Ecto neural progenitor cell (in vitro differentiated cells): Measurements from ENCODE around the gene ROBO4.

Experiments used
- DNase-seq: peaks from one replicate; pipeline ENCODE4 v3.0.0-alpha.2; 2018; ENCODE audit warnings: low spot score

ROBO4 gene

DNA sequence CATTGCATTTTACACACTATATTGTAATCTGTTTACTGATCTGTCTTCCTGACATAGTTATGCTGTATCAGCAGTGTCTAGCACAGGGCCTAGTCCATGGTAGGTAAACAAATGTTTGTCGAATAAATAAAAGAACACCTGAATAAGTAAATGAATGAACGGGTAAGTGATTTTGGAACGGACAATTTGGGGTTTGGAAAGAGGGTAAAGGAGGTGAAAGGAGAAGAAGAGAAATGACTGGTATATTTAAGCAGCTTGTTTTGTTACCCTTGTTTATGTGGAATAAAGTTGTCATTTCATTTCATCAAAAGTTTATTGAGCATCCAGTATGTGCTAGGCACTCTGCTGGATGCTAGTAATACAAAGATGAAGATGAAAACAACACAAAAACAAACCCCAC, 21.3 kb upstream of the ROBO4 start, which contains the start of gene HEPN1:
Gene HEPN1, plus strand, starts transcription at position 301 of the 400 bp plus-strand sequence.
- DNase-seq, result no peak

DNA sequence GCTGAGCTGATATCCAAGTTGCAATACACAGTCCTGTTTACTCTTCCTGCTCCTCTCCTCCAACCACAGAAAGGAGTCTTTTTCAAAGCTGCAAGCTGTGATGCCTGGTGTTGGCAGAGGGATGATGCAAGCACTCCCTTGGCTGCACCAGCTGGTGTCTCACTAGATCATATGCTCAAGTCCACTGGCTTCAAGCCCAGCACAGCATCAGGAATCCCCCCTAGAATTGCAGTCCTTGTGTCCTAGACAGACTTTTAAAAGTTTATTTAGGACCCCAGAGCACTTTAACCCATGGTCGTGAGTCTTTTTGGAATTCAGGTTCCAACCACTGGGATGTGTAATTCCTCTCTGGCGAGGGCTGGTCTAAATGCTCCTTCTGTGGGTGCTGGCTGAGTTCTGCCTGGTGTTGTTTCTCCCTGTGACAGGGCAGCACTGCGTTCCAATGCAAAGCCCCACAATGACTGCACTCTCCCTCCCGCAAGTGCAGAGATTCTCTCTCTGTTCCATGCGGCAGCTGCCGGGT, 19.5 kb upstream of the ROBO4 start:
- no peak for DNase-seq

DNA sequence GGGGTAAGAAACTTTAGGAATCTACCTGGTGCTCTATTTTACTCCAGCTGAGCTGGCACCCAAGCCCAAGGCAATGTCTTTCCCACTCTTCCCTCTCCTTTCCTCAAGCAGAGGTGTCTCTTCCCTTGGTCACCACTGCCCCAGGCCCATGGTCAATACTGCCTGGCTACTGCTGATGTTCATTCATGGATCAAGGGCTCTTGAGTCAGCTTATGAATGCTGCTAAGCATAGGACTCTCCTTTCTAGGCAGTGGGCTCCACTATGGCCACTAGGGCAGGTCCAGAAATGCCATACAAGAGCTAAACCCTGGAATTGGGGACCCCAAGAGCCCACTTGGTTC, 18.7 kb upstream of the ROBO4 start:
- DNase-seq, result peak; percentile 29

DNA sequence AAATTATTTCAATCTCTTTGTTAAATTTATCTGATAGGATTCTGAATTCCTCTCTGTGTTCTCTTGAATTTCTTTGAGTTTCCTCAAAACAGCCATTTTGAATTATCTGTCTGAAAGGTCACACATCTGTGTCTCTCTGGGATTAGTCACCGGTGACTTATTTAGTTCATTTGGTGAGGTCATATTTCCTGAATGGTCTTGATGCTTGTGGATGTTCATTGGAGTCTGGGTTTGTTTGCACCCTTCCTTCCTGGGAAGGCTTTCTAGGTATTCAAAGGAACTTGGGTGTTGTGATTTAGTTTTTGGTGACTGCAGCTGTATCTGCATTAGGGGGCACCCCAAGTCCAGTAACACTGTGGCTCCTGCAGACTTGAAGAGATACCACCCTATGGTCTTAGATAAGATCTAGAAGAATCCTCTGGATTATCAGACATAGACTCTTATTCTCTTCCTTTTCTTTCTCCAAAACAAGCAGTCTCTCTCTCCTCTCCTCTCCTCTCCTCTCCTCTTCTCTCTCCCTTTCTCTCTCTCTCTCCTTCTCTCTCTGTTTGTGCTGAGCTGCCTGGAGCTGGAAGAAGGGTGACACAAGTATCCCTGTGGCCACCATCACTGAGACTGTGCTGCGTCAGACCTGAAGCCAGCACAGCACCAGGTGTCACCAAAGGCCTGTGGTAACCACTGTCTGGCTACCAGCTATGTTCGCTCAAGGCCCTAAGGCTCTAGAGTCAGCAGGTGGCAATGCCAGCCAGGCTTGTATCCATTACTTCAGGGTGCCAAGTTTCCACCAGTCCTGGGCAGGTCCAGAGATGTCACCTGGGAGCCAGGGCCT, 18.1 kb upstream of the ROBO4 start:
- peak; percentile 33 for DNase-seq

DNA sequence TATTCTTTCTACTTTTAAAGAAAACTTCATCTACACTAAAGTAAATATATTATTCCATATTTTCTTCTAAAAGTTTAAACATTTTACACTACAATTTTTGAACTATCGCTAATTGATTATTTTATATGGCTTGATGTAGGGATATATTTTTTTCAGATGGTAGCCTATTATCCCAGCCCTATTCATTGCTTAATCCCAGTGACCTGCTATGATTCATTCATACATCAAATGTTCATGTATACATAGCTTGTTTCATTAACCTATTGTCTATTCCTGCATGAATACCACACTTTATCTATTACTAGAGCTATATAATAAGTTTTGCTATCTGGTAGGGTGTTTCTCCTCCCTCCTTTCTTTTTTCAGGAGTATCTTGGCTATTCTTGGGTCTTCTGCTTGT, 5.0 kb upstream of the ROBO4 start:
- no peak for DNase-seq

DNA sequence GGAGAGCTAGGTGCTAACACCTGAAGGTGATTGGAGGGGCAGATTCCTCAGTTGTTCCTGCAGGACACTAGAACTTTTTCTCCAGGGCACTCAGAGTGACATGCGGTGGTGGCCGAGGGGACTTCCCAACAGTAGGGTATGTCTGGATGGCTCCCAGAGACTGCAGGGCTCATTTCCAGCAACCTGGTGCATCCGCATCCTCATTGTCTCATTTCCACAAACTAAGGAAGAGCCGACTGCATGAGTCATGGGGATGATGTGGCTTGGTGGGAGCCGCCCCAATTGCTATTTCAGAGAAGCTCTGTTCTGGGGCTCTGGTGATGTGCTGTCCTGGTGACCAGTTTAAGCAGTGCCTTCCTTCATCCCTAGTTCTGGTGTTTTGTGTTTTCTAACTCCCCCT, 2.8 kb upstream of the ROBO4 start:
- no peak for DNase-seq

DNA sequence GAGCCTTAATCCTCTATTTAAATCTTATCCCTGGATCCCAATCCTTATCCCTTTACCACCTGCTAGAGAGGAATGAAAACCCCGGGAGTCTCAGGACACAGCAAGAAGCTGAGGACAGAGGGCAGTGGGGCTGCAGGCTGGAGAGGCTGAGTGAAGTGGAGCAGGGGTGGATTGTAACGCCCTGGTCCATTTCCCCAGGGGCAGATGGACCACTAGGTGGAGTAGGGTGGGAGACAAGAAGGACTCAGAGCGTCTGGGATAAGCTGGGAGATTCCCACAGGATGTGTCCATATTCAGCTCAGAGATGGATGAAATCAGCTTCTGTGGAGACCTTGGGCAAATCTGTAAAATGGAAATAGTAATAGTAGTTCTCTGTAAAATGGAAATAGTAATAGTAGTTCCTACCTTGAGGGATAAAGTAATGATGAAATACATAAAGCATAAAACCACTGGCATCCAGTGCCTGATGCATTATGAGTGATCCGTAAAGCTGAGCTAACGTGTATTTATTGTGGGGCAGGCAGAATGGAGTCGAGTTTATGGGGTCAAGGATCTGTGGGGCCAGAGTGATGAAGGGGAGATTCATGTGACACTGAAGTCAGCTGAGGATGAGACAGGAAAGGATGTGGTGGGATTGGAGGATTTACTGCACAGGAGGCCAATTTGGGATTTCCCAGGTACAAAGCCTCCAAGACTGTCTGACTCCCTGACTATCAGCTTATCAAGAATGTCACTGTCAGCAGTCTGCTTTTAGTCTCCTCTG, 1.9 kb upstream of the ROBO4 start:
- DNase-seq, result peak; percentile 39

DNA sequence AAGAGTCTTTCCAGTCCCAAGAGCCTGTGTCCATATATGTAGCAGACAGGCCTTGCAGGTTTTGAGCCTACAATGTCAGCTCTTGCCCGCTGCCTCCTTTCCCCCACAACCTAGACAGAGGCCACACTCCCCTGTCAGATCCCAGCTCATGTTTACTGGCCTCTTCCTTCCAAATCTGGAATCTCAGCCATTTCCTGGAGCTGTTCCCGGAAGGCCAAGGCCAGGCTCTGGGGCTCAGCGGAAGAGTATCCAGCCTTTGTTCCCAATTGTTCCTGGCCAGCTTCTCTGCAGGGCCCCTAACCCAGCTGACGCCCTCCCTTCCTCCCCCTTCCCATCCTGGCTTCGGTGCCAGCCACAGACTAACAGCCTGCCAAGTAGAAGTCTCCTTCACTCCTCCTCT, 1.0 kb upstream of the ROBO4 start:
- peak; percentile 40 for DNase-seq

DNA sequence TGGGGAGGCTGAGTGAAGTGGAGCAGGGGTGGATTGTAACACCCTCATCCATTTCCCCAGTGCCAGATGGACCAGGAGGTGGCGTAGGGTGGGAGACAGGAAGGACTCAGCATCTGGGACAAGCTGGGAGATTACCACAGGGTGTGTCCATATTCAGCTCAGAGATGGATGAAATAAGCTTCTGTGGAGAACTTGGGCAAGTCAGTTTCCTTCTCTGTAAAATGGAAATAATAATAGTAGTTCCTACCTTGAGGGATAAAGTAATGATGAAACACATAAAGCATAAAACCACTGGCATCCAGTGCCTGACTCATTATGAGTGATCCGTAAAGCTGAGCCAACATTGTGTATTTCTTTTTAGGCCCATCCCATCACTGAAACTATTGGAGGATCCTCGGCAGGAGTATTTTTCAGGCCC, 607 bp upstream of the ROBO4 start:
- peak; percentile 49 for DNase-seq

DNA sequence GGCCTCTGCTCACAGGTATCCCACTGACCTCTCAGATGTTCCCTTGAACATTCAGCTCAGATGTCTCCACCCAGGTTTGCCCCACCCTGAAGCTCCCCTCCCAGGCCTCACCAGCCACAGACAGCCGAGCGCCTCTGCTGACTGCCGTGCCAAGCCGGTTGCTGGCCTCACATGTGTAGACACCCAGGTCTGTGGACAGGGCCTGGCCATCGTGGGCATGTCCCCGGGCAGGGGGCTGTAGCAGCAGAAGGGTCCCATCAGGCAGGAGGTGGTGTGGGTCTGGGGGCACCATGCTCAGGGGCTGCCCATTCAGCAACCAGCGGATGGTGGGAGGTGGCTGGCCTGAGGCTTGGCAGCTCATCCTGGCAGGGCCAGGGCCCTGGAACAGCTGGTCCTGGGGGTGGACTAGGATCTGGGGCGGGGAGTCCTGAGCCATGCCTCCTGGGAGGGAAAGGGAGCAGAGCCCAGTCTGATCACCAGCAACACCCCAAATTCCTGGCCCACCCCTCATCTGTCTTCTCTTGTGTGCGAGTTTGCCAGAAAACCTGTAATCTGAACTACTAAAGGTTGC, 759 bp downstream of the ROBO4 start:
- DNase-seq, result peak; percentile 39

DNA sequence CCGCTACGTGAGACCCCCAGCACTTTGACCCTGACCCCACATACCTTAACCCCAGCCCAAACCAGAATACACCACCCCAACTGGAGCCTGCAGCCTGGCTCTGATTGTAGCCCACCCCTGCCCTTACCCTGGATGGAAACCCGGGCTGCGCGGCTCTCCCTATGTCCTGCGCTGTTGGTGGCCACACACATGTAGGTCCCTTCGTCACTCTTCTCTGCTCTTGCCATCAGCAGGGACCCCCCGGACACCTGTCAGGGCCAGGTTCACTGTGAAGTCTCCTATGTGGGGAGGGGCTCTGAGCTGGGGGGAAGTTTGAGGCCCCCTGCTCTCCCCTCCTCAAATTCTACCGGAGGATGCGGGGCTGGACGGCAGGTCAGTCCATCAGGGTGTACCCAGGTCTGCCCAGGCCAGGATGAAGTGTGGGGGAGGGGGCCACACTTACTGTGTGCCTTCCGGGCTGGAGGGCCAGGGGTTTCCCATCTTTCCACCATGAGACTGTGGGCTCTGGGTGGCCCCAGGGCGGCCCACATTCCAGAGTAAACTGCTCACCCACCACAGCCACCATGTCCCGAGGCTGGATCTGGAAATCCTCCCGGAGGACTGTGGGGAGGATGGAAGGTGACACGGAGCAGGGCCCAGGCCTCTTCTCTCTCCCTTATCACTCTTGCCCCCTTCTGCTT, 1.5 kb downstream of the ROBO4 start:
- DNase-seq, result peak; percentile 43

DNA sequence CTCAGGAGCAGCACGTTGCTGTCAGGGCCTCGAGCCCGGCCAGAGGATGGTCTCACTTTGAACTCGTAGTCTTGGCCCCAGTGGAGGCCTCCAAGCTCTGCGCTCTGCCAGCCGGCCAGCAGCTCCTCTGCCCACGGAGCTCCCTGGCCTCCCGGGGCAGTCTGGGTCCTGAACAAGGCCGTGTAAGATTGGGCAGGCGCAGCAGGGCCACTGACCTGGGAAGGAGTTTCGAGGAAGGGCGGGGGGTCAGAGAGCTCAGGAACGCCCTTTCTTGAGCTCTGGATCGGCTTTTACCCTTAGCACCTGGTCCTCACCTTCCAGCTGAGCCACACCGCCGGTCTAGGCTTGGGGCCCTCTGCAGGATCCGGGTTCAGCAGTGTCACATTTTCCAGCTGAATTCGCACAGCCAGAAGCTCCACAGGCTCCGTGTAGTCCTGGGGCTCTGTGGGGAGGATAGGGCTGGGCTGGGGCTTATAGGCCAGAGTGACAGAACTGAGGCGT, 2.1 kb downstream of the ROBO4 start:
- peak; percentile 41 for DNase-seq

DNA sequence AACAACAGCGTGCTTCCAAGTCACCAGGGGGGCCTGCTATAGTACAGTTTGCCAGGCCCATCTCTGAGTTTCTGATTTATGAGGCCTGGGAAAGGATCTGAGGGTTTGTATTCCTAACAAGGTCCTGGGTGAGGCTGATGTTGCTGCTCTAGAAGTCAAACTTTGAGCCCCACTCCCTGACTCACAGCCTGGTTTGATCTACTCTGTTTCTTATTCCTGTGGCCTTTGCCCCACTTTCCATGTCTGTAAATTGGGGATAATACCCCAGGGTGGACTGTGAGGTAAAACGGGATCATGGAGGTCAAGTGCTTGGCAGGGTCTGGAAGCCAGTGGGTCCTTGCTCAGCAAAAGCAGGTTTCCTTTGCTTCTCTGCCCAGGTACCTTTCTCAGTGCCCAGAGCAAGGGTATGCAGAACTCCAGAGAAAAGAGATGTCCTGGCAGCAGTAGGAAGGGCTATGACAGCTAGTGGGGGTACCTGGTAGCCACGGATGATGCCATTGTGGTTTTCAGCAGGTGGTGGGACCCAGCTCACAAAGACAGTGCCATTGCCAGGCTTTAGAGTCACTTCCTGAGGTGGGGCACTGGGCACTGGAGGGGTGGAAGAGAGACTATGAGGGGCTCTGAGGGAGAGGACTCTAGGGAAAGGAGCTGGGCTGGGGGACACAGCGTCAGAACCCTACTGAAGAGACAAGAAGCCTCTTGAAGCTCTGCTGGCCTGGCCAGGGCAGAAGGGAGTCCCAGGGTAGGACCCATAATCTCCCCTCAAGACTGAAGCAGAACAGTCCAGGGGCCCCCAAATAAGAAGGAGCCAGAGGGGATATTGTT, 2.8 kb downstream of the ROBO4 start:
- peak; percentile 20 for DNase-seq

DNA sequence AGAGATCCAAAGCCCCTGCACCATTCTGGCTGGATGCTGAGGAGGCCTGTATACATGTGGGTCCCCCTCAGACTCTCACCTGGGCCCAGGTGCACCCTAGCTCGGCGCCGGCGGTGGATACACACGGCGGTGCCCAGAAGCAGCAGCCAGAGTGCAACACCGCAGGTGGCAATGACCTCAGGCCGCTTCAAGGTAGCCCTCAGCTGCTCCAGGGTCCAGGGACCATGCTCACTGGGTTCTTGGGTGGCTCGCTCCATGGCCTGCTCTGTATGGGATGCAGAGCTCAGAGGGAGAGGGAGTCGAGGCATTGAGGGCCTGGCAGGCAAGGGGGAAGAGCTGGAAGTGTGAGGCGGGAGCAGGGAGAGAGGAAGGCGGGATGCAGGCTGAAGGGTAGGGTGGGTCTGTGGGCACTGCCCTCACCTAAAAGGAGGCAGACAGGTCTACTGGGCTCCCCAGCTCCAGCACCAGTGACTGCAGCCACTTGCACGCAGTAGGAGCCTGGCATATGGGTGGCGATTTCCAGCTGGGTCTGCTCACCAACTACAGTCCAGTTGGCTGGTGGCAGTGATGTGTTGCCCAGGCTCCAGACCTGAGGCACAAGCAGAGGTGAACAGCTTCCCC, 3.8 kb downstream of the ROBO4 start:
- peak; percentile 18 for DNase-seq

DNA sequence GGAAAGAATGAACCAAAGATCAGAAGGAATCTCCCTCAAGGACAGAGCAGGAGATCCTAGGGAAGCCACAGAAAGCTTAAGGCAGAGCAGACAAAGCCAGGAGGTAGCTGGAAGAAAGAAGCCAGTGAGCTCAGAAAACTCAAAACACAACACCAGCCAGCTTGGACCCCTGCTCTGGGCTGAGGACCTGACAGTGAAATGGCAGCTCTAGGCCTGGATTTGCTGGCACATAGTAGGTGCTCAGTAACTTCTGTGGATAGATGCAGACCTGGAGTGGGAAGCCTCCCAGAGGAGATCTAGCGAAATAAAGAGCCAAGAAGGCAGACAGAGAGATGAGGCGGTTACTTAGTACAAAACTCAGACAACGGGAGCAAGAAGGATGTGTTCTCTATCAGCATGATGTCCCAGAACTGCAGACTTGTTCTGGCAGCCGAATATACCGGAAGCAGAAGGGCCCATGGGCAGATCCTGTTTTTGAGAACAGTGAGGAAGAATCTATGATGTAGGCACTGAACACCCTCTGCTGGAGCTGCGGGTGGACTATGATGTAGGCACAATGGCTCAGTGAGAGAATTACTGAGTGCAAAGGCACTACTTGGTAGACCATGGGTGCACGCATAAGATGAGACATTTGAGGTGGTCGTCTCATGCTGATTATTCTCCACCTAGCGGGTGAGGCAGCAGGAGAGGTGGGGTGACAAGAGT, 4.8 kb downstream of the ROBO4 start:
- DNase-seq, result peak; percentile 34

DNA sequence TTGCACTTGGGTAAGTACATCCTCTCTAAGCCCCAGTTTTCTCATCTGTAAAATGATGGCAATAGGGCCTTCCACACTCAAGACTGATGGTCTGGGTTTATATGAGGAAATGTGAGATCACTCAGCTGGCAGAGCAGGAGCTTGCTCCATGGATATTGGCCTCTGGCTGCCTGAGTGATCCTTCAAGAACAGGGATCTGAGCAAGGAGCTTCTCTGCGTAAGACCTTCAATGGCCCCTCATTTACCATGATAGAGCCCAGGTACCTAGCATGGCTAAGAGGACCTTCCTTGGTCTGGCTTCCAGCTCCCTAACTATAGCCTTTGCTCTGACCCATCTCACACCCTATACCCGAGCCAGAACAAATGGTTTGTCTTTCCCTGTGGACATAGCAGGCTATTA, 5.5 kb downstream of the ROBO4 start:
- peak; percentile 15 for DNase-seq

DNA sequence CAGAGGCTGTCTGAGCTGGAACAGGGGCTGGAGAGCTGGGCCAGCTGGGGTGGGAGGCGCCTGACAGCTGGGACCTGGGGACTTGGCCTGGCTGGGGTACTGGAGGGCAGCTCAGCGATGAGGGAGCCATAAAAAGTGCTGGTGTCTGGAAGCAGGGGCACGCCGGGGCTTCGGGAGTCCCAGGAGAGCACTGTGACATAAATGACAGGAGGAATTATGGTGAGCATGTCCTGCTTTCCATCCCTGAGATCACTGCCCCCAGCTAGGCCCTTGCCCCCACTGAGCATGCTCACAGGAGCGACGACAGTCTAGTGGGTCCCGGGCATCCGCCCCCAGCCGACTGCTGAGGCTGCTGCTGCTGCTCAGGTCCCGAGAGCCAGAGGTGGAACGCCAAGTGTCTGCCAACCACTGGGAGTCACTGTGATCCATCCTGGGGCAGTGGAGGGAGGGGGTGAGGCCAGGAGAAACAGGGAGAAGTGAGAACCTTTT, 6.2 kb downstream of the ROBO4 start:
- DNase-seq, result peak; percentile 56

DNA sequence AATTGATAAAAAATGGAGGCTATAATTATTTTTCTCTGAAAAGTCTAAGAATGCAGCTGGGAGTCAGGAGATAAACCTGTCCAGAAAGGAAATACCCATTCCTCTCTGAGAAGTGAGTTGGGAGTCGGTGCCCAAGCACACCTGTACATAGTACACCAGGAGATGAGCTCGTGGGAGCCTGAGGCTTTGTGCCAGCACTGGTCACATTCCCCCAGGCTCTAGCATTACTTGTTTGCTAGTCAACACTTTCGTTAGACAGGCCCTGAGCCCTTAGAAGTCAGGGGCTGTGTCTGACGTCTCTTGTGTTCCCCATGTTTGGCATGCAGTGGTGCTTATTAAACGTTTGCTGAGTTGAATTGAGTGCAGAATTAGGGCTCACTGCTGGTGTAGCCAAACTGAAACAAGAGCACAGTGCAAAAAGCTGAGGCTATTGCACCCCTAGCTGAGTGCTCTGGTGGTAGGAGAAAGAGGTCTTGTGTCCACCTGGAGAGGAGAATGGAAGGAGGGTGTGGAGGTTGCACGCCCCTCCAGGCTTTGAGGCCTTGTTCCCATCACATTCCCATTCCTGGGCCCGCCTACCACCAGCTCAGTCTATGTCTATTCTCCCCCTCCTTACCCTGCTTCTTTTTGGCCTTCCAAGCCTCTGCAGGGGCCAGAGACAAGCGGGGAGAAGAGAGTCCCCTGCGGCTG, 6.8 kb downstream of the ROBO4 start:
- DNase-seq, result no peak

DNA sequence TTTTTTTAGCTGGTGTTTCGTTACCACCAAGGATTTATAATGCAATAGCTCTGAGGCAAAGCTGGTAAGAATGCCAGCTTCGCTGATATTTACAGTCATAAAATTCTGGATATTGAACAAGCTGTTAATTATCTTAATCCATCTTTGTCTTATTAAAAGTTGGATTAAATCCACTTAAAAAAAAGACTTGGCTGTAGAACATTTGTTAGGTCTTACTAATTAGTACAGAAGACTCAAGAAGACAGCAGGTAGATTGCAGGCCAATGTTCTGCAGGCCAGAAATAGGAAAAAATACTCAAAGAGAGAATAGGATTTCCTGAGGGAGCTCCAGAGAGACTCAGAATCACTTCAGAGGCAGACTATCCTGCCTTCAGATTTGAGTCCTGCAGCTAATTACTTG, 7.5 kb downstream of the ROBO4 start:
- DNase-seq, result no peak
